Measurements from ENCODE around the gene RTN3. TPM values are rescaled to one million over a fixed set of nuclear protein-coding genes. Genes with fewer than 3 reads are reported as not detected.
A peak's percentile ranks its signal among the peaks of the same experiment; 100 is the strongest.

Gene RTN3
- total RNA-seq, 1 experiment from 2014 or later: 275 TPM

GRCh38 chr11:63745304-63746170, 64.2 kb downstream of the RTN3 start:
- TF ChIP-seq, protein P1, sequence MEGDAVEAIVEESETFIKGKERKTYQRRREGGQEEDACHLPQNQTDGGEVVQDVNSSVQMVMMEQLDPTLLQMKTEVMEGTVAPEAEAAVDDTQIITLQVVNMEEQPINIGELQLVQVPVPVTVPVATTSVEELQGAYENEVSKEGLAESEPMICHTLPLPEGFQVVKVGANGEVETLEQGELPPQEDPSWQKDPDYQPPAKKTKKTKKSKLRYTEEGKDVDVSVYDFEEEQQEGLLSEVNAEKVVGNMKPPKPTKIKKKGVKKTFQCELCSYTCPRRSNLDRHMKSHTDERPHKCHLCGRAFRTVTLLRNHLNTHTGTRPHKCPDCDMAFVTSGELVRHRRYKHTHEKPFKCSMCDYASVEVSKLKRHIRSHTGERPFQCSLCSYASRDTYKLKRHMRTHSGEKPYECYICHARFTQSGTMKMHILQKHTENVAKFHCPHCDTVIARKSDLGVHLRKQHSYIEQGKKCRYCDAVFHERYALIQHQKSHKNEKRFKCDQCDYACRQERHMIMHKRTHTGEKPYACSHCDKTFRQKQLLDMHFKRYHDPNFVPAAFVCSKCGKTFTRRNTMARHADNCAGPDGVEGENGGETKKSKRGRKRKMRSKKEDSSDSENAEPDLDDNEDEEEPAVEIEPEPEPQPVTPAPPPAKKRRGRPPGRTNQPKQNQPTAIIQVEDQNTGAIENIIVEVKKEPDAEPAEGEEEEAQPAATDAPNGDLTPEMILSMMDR (conservative IDR thresholded peaks at IDR 0.05; ENCODE audit: low read depth, low read length): peak; percentile 55
- no peak for TF ChIP-seq EZH2 (IDR thresholded peaks at IDR 0.05; ENCODE audit: borderline replicate concordance, low read depth, low read length, poor library complexity, severe bottlenecking)
- Histone ChIP-seq H3K36me3 (ENCODE audit: insufficient read depth, low read length, poor library complexity, severe bottlenecking) (peaks cover 14% of the 10 kb centered on the region), H3K27me3 (replicated peaks; ENCODE audit: insufficient read depth, low read depth, low read length, poor library complexity) (no peaks in the 10 kb centered on the region), H3K27ac (ENCODE audit: low read depth, low read length, poor library complexity, severe bottlenecking) (no peak overlapping the region), H3K9me3 (ENCODE audit: low read depth, low read length, poor library complexity, severe bottlenecking) (no peaks in the 10 kb centered on the region), H3K4me3 (ENCODE audit: low read depth, low read length, poor library complexity, severe bottlenecking) (no peak overlapping the region), H3K4me1 (ENCODE audit: insufficient read depth, low read length, poor library complexity, severe bottlenecking) (no peaks in the 10 kb centered on the region)
- CTCF ChIA-PET: no interaction called here
- POLR2A ChIA-PET (ENCODE audit: low non-redundant PET): no interaction called here
- peak; percentile 55 for DNase-seq (ENCODE audit: low spot score)
- no TSS peak for BruUV-seq (replicated peaks)
- intact Hi-C loops (cut with micrococcal nuclease; ENCODE audit: unreplicated experiment): no loop called here

- ChIA-PET CTCF (no interaction called here), POLR2A (ENCODE audit: low non-redundant PET) (interaction anchor here (0.7 kb wide), 1 partner anchor 16 kb away, joined by 3 read pairs; no protein-coding TSS in a partner anchor)
- DNase-seq (ENCODE audit: low spot score): no peak
- Histone ChIP-seq H3K27me3 (replicated peaks; ENCODE audit: insufficient read depth, low read depth, low read length, poor library complexity) (no peaks in the 10 kb centered on the region), H3K9me3 (ENCODE audit: low read depth, low read length, poor library complexity, severe bottlenecking) (no peaks in the 10 kb centered on the region), H3K36me3 (ENCODE audit: insufficient read depth, low read length, poor library complexity, severe bottlenecking) (peaks cover 29% of the 10 kb centered on the region), H3K4me3 (ENCODE audit: low read depth, low read length, poor library complexity, severe bottlenecking) (no peak overlapping the region), H3K27ac (ENCODE audit: low read depth, low read length, poor library complexity, severe bottlenecking) (no peak overlapping the region), H3K4me1 (ENCODE audit: insufficient read depth, low read length, poor library complexity, severe bottlenecking) (no peaks in the 10 kb centered on the region)
- no TSS peak for BruUV-seq (replicated peaks)
- intact Hi-C loops (cut with micrococcal nuclease; ENCODE audit: unreplicated experiment): no loop called here
- TF ChIP-seq, protein P1 (conservative IDR thresholded peaks at IDR 0.05; ENCODE audit: low read depth, low read length): no peak
- no peak for TF ChIP-seq EZH2 (IDR thresholded peaks at IDR 0.05; ENCODE audit: borderline replicate concordance, low read depth, low read length, poor library complexity, severe bottlenecking)
These were observed 65.7 kb downstream of the RTN3 start for GRCh38 chr11:63747011-63747410.

- Histone ChIP-seq H3K4me1 (ENCODE audit: insufficient read depth, low read length, poor library complexity, severe bottlenecking) (no peaks in the 10 kb centered on the region), H3K27me3 (replicated peaks; ENCODE audit: insufficient read depth, low read depth, low read length, poor library complexity) (no peaks in the 10 kb centered on the region), H3K27ac (ENCODE audit: low read depth, low read length, poor library complexity, severe bottlenecking) (no peak overlapping the region), H3K4me3 (ENCODE audit: low read depth, low read length, poor library complexity, severe bottlenecking) (no peak overlapping the region), H3K9me3 (ENCODE audit: low read depth, low read length, poor library complexity, severe bottlenecking) (no peaks in the 10 kb centered on the region), H3K36me3 (ENCODE audit: insufficient read depth, low read length, poor library complexity, severe bottlenecking) (peaks cover 51% of the 10 kb centered on the region)
- no peak for TF ChIP-seq EZH2 (IDR thresholded peaks at IDR 0.05; ENCODE audit: borderline replicate concordance, low read depth, low read length, poor library complexity, severe bottlenecking)
- TF ChIP-seq, protein P1 (conservative IDR thresholded peaks at IDR 0.05; ENCODE audit: low read depth, low read length): no peak
- no peak for DNase-seq (ENCODE audit: low spot score)
- ChIA-PET CTCF (no interaction called here), POLR2A (ENCODE audit: low non-redundant PET) (no interaction called here)
- intact Hi-C loops (cut with micrococcal nuclease; ENCODE audit: unreplicated experiment): no loop called here
- no TSS peak for BruUV-seq (replicated peaks)
These were observed 68.3 kb downstream of the RTN3 start for GRCh38 chr11:63749624-63750023.
